Prostate gland (tissue), 2 donors: ENCODE results near the gene PANK3. TPM values are rescaled to one million over a fixed set of nuclear protein-coding genes. Genes with fewer than 3 reads are reported as not detected.

Experiments used
- DNase-seq: peaks from one replicate; pipeline ENCODE4 v3.0.0-alpha.2; 2019; ENCODE audit warnings: low spot score
- H3K27ac ChIP-seq, 2 donors: fragments of 200-600 bp; sonication (generic); 2 replicates each; pipeline ENCODE4 v1.5.1; 2017 to 2019
- H3K27me3 ChIP-seq: fragments of 200-600 bp; sonication (generic); replicated peaks from 2 replicates; pipeline ENCODE4 v1.5.1; 2019; ENCODE audit not compliant: insufficient read depth
- H3K36me3 ChIP-seq, 2 donors: fragments of 200-600 bp; sonication (generic); 1 replicate in 1 of 2; 2 replicates in 1 of 2; pipeline versions ENCODE4 v1.5.1 to v1.8.1; 2017 to 2019
- H3K4me1 ChIP-seq: fragments of 200-600 bp; sonication (generic); replicated peaks from 2 replicates; pipeline ENCODE4 v1.5.1; 2019
- H3K4me3 ChIP-seq, 2 donors: fragments of 200-600 bp; sonication (generic); 2 replicates each; pipeline ENCODE4 v1.5.1; 2017 to 2019
- H3K9me3 ChIP-seq: fragments of 200-600 bp; sonication (generic); 2 replicates; pipeline ENCODE4 v1.5.1; 2017
- CTCF ChIP-seq, 4 experiments: fragments of 200-600 bp in 2 of 4; fragments of 450-650 bp in 2 of 4; sonication (generic) in 2 of 4; IDR thresholded peaks; 1 replicate in 3 of 4; 2 replicates in 1 of 4; pipeline ENCODE4 v1.5.1; 2016 to 2019; ENCODE audit warnings: antibody characterized with exemption in 4 of 4, mild to moderate bottlenecking in 2 of 4, moderate library complexity in 2 of 4
- POLR2A ChIP-seq: fragments of 450-650 bp; IDR thresholded peaks from one replicate; pipeline ENCODE4 v1.6.1; 2016; ENCODE audit warnings: antibody characterized with exemption, mild to moderate bottlenecking
- POLR2AphosphoS5 ChIP-seq: sonication (generic); formaldehyde crosslinking; IDR thresholded peaks from one replicate; pipeline ENCODE4 v1.6.1; 2017; ENCODE audit warnings: antibody characterized with exemption
- WGBS: methylation state at CpG from one replicate; pipeline ENCODE4 v1.1.5; 2018; 5-methylcytosine and 5-hydroxymethylcytosine counted together
- intact Hi-C: fragments of 100-400 bp; cut with DNase I; formaldehyde crosslinking; loops from one replicate; pipeline ENCODE4 v1.14.2; 2022
- total RNA-seq, 2 donors: library from RNA; depleted of rRNA; stranded (reverse); fragments of >200 nt; gene quantifications; one replicate each; pipeline ENCODE4 v1.1.0, GENCODE V29; 2016

Gene PANK3
- total RNA-seq, 2 donors from 2014 or later = 24.8 to 48.7 TPM

GRCh38 chr5:168531987-168532864 lies 46.9 kb downstream of the PANK3 start:
- TF ChIP-seq POLR2AphosphoS5 = no peak
- no peak overlapping the region for H3K27ac ChIP-seq
- no peaks in the 10 kb centered on the region for H3K4me1 ChIP-seq
- no peaks in the 10 kb centered on the region for H3K27me3 ChIP-seq
- DNase-seq = no peak
- no peaks in the 10 kb centered on the region for H3K36me3 ChIP-seq
- 78% methylated on average over 6 of the region's 6 CpGs for WGBS
- H3K4me3 ChIP-seq = no peak overlapping the region
- intact Hi-C loops = no loop called here
- no peaks in the 10 kb centered on the region for H3K9me3 ChIP-seq

GRCh38 chr5:168531191-168531590 lies 48.0 kb downstream of the PANK3 start:
- 88% methylated on average over 5 of the region's 5 CpGs for WGBS
- intact Hi-C loops = no loop called here
- Histone ChIP-seq H3K27me3 (no peaks in the 10 kb centered on the region), H3K27ac (no peak overlapping the region), H3K36me3 (no peaks in the 10 kb centered on the region), H3K4me3 (no peak overlapping the region), H3K4me1 (no peaks in the 10 kb centered on the region), H3K9me3 (no peaks in the 10 kb centered on the region)
- TF ChIP-seq CTCF (IDR thresholded peaks at IDR 0.05) (no peak), POLR2A (no peak), POLR2AphosphoS5 (no peak)
- no peak for DNase-seq

- DNase-seq = no peak
- Histone ChIP-seq H3K36me3 (no peaks in the 10 kb centered on the region), H3K9me3 (no peaks in the 10 kb centered on the region), H3K4me3 (no peak overlapping the region), H3K4me1 (no peaks in the 10 kb centered on the region), H3K27me3 (no peaks in the 10 kb centered on the region), H3K27ac (no peak overlapping the region)
- 69% methylated on average over 4 of the region's 4 CpGs for WGBS
- TF ChIP-seq POLR2AphosphoS5 = no peak
- no peak for TF ChIP-seq CTCF (IDR thresholded peaks at IDR 0.05)
- TF ChIP-seq POLR2A = no peak
- intact Hi-C loops = no loop called here
Measured at GRCh38 chr5:168530621-168531150, 48.5 kb downstream of the PANK3 start.

DNA sequence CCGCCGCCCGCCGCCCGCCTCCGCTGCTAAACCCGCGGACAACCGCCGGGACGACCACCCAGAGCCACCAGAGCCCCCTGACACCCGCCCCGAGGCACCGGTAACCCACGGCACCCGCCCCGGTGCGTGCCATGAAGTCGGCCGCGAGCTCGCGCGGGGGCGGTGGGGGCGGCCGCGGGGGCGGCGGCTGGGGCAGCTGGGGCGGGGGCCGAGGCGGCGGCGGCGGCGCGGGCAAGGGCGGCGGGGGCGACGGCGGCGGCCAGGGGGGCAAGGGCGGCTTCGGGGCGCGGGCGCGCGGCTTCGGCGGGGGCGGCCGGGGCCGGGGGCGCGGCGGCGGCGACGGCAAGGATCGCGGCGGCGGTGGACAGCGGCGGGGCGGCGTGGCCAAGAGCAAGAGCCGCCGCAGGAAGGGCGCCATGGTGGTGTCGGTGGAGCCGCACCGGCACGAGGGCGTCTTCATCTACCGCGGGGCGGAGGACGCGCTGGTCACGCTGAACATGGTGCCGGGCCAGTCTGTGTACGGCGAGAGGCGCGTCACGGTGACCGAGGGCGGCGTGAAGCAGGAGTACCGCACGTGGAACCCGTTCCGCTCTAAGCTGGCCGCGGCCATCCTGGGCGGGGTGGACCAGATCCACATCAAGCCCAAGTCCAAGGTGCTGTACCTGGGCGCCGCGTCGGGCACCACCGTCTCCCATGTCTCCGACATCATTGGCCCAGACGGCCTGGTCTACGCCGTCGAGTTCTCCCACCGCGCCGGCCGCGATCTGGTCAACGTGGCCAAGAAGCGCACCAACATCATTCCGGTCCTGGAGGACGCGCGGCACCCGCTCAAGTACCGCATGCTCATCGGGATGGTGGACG lies 49.6 kb downstream of the PANK3 start:
- WGBS = 26% methylated on average over 58 of the region's 125 CpGs
- H3K4me1 ChIP-seq = no peaks in the 10 kb centered on the region
- DNase-seq = no peak
- H3K4me3 ChIP-seq = peak overlapping the region; percentile 29 to 33
- intact Hi-C loops = no loop called here
- no peaks in the 10 kb centered on the region for H3K27me3 ChIP-seq
- no peaks in the 10 kb centered on the region for H3K9me3 ChIP-seq
- no peak for TF ChIP-seq POLR2A
- TF ChIP-seq CTCF (IDR thresholded peaks at IDR 0.05) = no peak
- no peak for TF ChIP-seq POLR2AphosphoS5
- H3K36me3 ChIP-seq = no peaks in the 10 kb centered on the region
- no peak overlapping the region for H3K27ac ChIP-seq
